Neural crest cell (in vitro differentiated cells): ENCODE results near the gene VIPR2. TPM values are rescaled to one million over a fixed set of nuclear protein-coding genes. Genes with fewer than 3 reads are reported as not detected.

Experiments
- DNase-seq: peaks from one replicate; pipeline ENCODE4 v3.0.0; 2021; ENCODE audit warnings: low read depth, mixed read lengths, low spot score
- H3K27ac Mint-ChIP-seq: one replicate; pipeline ENCODE4 v1.8.0; 2021; ENCODE audit warnings: mild to moderate bottlenecking, mixed read lengths; ENCODE audit not compliant: unreplicated experiment
- H3K27me3 Mint-ChIP-seq: 2 replicates; pipeline ENCODE4 v1.8.0; 2021; ENCODE audit warnings: low read depth, mild to moderate bottlenecking, mixed read lengths
- H3K36me3 Mint-ChIP-seq: 2 replicates; pipeline ENCODE4 v1.8.0; 2021; ENCODE audit warnings: low read depth, mild to moderate bottlenecking, mixed read lengths
- H3K4me1 Mint-ChIP-seq: 2 replicates; pipeline ENCODE4 v1.8.0; 2021; ENCODE audit warnings: mixed read lengths
- H3K4me3 Mint-ChIP-seq: one replicate; pipeline ENCODE4 v1.8.0; 2021; ENCODE audit warnings: mild to moderate bottlenecking, mixed read lengths
- H3K9me3 Mint-ChIP-seq: 2 replicates; pipeline ENCODE4 v1.8.0; 2021; ENCODE audit warnings: mixed read lengths
- CTCF ChIP-seq: fragments of 200-600 bp; sonication (generic); conservative IDR thresholded peaks from 2 replicates; pipeline ENCODE4 v1.5.0; 2021; ENCODE audit warnings: antibody characterized with exemption, mild to moderate bottlenecking
- total RNA-seq: library from RNA; stranded (reverse); gene quantifications from 2 replicates; pipeline ENCODE4 v1.2.1, GENCODE V29; 2021

Gene VIPR2
- total RNA-seq, 1 donor from 2014 or later: 0.16 TPM

- H3K36me3 Mint-ChIP-seq: no peaks in the 10 kb centered on the region
- H3K27ac Mint-ChIP-seq: no peak overlapping the region
- H3K4me3 Mint-ChIP-seq: no peak overlapping the region
- TF ChIP-seq CTCF: no peak
- no peaks in the 10 kb centered on the region for H3K9me3 Mint-ChIP-seq
- H3K4me1 Mint-ChIP-seq: peaks cover 14% of the 10 kb centered on the region
- H3K27me3 Mint-ChIP-seq: peaks cover 42% of the 10 kb centered on the region
- DNase-seq: no peak
These were observed 1.6 kb upstream of the VIPR2 start for GRCh38 chr7:159146084-159146858.

DNA sequence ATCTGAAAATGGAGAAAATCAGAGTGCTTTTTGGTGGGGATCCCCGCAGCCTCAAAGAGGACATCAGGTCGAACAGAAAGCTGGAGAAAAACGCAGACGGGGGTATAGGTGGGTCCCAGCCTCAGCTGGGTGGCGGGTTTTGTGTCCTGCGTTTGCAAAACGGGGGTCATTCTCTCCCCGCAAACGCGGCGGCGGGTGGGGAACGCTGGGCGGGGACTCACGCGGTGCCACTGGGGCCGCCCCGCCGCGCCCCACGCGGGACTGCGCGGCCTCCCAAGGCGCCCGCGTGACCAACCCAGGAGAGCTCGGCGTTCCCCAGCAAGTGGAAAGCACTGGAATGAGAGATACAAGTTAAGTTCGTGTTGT, 806 bp upstream of the VIPR2 start:
- Mint-ChIP-seq H3K4me3 (peak overlapping the region; percentile 70), H3K4me1 (peaks cover 18% of the 10 kb centered on the region), H3K27me3 (peaks cover 48% of the 10 kb centered on the region), H3K9me3 (no peaks in the 10 kb centered on the region), H3K27ac (no peak overlapping the region), H3K36me3 (no peaks in the 10 kb centered on the region)
- no peak for DNase-seq
- TF ChIP-seq CTCF: no peak

- H3K27me3 Mint-ChIP-seq: peaks cover 51% of the 10 kb centered on the region
- DNase-seq: no peak
These were observed 598 bp downstream of the VIPR2 start for GRCh38 chr7:159143780-159144757.

GRCh38 chr7:159142730-159143129, 1.9 kb downstream of the VIPR2 start:
- Mint-ChIP-seq H3K36me3 (peaks cover 2% of the 10 kb centered on the region), H3K4me1 (peaks cover 18% of the 10 kb centered on the region), H3K27me3 (peaks cover 57% of the 10 kb centered on the region), H3K9me3 (peaks cover 2% of the 10 kb centered on the region), H3K4me3 (peak overlapping the region; percentile 84), H3K27ac (no peak overlapping the region)
- no peak for TF ChIP-seq CTCF
- no peak for DNase-seq

More at GRCh38 chr7:159143780-159144757, 598 bp downstream of the VIPR2 start:
- peaks cover 2% of the 10 kb centered on the region for H3K36me3 Mint-ChIP-seq
- peak overlapping the region; percentile 84 for H3K4me3 Mint-ChIP-seq
- H3K9me3 Mint-ChIP-seq: peaks cover 2% of the 10 kb centered on the region
- no peak overlapping the region for H3K27ac Mint-ChIP-seq
- TF ChIP-seq CTCF: no peak
- H3K4me1 Mint-ChIP-seq: peaks cover 18% of the 10 kb centered on the region

- no peak overlapping the region for H3K27ac Mint-ChIP-seq
- H3K27me3 Mint-ChIP-seq: peaks cover 60% of the 10 kb centered on the region
- peaks cover 2% of the 10 kb centered on the region for H3K36me3 Mint-ChIP-seq
- peak overlapping the region; percentile 52 for H3K4me3 Mint-ChIP-seq
- no peak for DNase-seq
- TF ChIP-seq CTCF: no peak
- peaks cover 2% of the 10 kb centered on the region for H3K9me3 Mint-ChIP-seq
- peaks cover 18% of the 10 kb centered on the region for H3K4me1 Mint-ChIP-seq
These were observed 2.5 kb downstream of the VIPR2 start for GRCh38 chr7:159142199-159142598.
